Measurements from ENCODE around the gene PTPRN2.

PTPRN2 gene

DNA sequence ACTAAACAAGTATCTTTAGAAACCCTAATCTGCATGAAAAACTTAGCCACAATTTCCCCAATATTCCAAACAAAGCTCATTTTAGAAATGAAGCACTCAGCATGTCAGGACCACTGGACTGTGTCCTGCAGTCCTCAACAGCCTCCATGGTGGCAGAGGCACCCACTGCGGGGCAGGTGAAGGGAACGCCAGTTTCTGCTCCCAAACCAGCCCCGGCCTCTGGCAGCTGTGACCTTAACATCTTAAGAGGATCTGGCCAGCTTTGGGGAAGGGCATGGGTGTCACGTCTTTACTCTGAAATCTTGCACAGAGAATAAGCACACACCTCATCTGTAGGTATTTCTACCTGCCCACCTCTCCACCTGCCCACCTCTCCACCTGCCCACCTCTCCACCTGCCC is 988.1 kb downstream of the PTPRN2 start:
- no peak overlapping the region for H2BK15ac ChIP-seq (replicated peaks; ENCODE audit: low read depth)
- no CpG with 5 or more reads among the region's 4 CpGs for WGBS (ENCODE audit: extremely low coverage, insufficient coverage, low lambda C conversion rate)
- no peak overlapping the region for H2BK5ac ChIP-seq (ENCODE audit: low read length)
- no peak overlapping the region for H2AK5ac ChIP-seq (ENCODE audit: low read length)
- no peaks in the 10 kb centered on the region for H3K4me1 ChIP-seq (ENCODE audit: control insufficient read depth, low read depth, low read length)
- no peaks in the 10 kb centered on the region for H3K36me3 ChIP-seq (ENCODE audit: control insufficient read depth, insufficient read depth, low read length)
- no peak overlapping the region for H3K18ac ChIP-seq (ENCODE audit: low read length)
- H3K56ac ChIP-seq (ENCODE audit: low read length): no peak overlapping the region
- no peaks in the 10 kb centered on the region for H3K79me2 ChIP-seq (ENCODE audit: control insufficient read depth, insufficient read depth, low read length)
- no peak overlapping the region for H3K4me2 ChIP-seq (ENCODE audit: low read length)
- no peak overlapping the region for H3K4me3 ChIP-seq (ENCODE audit: low read length)
- H4K5ac ChIP-seq (ENCODE audit: low read length): no peak overlapping the region
- peaks cover 2% of the 10 kb centered on the region for H3K27me3 ChIP-seq (ENCODE audit: insufficient read depth, low read length, poor library complexity)
- no peak for DNase-seq
- no peak overlapping the region for H3K23ac ChIP-seq (ENCODE audit: low read length)
- no peak overlapping the region for H3K27ac ChIP-seq (ENCODE audit: low read depth, low read length)
- H2BK120ac ChIP-seq (ENCODE audit: low read depth, low read length): no peak overlapping the region
- H4K8ac ChIP-seq (ENCODE audit: low read depth, low read length): no peak overlapping the region
- H3K79me1 ChIP-seq (ENCODE audit: low read length): no peaks in the 10 kb centered on the region
- no peak overlapping the region for H3K4ac ChIP-seq (ENCODE audit: low read depth, low read length)
- no peak overlapping the region for H3K9ac ChIP-seq (ENCODE audit: low read length)

DNA sequence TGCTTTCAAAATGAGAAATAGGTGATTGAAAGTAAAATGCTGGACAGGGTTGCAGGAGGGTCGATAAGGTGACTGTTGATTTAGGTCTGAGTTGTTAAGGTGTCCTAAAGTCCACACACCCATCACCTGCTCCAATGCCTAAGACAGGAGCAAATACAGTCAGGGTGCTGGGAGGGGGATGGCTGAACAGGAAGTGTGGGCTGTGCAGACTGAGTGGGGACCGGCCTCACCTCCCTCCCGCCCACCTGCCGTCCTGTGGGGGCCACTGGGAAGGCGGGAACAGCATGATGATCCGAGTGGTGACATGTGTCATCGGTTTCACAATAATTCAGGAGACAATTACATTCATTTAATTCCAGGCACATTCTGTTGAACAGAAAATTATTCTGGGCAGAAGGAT is 990.1 kb downstream of the PTPRN2 start:
- Histone ChIP-seq H3K4me2 (ENCODE audit: low read length) (no peak overlapping the region), H3K4me1 (ENCODE audit: control insufficient read depth, low read depth, low read length) (no peaks in the 10 kb centered on the region), H3K27me3 (ENCODE audit: insufficient read depth, low read length, poor library complexity) (peaks cover 2% of the 10 kb centered on the region), H3K56ac (ENCODE audit: low read length) (no peak overlapping the region), H3K4me3 (ENCODE audit: low read length) (no peak overlapping the region), H2BK5ac (ENCODE audit: low read length) (no peak overlapping the region), H4K8ac (ENCODE audit: low read depth, low read length) (no peak overlapping the region), H2BK120ac (ENCODE audit: low read depth, low read length) (no peak overlapping the region), H3K27ac (ENCODE audit: low read depth, low read length) (no peak overlapping the region), H2AK5ac (ENCODE audit: low read length) (no peak overlapping the region), H3K36me3 (ENCODE audit: control insufficient read depth, insufficient read depth, low read length) (no peaks in the 10 kb centered on the region), H3K18ac (ENCODE audit: low read length) (no peak overlapping the region), H3K79me1 (ENCODE audit: low read length) (no peaks in the 10 kb centered on the region), H4K5ac (ENCODE audit: low read length) (no peak overlapping the region), H3K23ac (ENCODE audit: low read length) (no peak overlapping the region), H3K9ac (ENCODE audit: low read length) (no peak overlapping the region), H3K79me2 (ENCODE audit: control insufficient read depth, insufficient read depth, low read length) (no peaks in the 10 kb centered on the region), H3K4ac (ENCODE audit: low read depth, low read length) (no peak overlapping the region), H2BK15ac (replicated peaks; ENCODE audit: low read depth) (no peak overlapping the region)
- DNase-seq: no peak
- WGBS (ENCODE audit: extremely low coverage, insufficient coverage, low lambda C conversion rate): no CpG with 5 or more reads among the region's 7 CpGs

DNA sequence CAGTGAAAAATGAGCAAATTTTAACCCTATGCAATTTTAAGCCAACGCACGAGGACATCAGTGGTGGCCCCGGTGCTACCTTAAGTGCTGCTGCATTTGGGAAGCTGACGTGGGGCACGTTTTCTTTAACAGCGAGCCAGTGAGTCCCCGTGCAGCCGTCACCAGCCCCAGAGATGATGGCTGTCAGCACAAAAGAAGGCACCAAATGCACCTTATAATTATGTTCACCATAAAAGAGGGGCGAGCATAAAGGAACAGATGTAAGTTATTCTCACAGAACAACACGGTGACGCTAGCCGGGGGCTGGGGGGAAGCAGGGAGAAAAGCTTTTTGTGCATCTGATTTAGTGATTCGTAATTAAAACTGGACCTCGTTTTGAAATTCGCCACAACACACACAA is 990.7 kb downstream of the PTPRN2 start:
- Histone ChIP-seq H4K8ac (ENCODE audit: low read depth, low read length) (no peak overlapping the region), H3K4ac (ENCODE audit: low read depth, low read length) (no peak overlapping the region), H2BK120ac (ENCODE audit: low read depth, low read length) (no peak overlapping the region), H3K4me2 (ENCODE audit: low read length) (no peak overlapping the region), H3K27ac (ENCODE audit: low read depth, low read length) (no peak overlapping the region), H3K4me3 (ENCODE audit: low read length) (no peak overlapping the region), H2AK5ac (ENCODE audit: low read length) (no peak overlapping the region), H3K18ac (ENCODE audit: low read length) (no peak overlapping the region), H2BK5ac (ENCODE audit: low read length) (no peak overlapping the region), H3K9ac (ENCODE audit: low read length) (no peak overlapping the region), H3K27me3 (ENCODE audit: insufficient read depth, low read length, poor library complexity) (peaks cover 2% of the 10 kb centered on the region), H3K79me2 (ENCODE audit: control insufficient read depth, insufficient read depth, low read length) (no peaks in the 10 kb centered on the region), H4K5ac (ENCODE audit: low read length) (no peak overlapping the region), H3K23ac (ENCODE audit: low read length) (no peak overlapping the region), H3K4me1 (ENCODE audit: control insufficient read depth, low read depth, low read length) (no peaks in the 10 kb centered on the region), H3K56ac (ENCODE audit: low read length) (no peak overlapping the region), H2BK15ac (replicated peaks; ENCODE audit: low read depth) (no peak overlapping the region), H3K36me3 (ENCODE audit: control insufficient read depth, insufficient read depth, low read length) (no peaks in the 10 kb centered on the region), H3K79me1 (ENCODE audit: low read length) (no peaks in the 10 kb centered on the region)
- no CpG with 5 or more reads among the region's 15 CpGs for WGBS (ENCODE audit: extremely low coverage, insufficient coverage, low lambda C conversion rate)
- DNase-seq: no peak

DNA sequence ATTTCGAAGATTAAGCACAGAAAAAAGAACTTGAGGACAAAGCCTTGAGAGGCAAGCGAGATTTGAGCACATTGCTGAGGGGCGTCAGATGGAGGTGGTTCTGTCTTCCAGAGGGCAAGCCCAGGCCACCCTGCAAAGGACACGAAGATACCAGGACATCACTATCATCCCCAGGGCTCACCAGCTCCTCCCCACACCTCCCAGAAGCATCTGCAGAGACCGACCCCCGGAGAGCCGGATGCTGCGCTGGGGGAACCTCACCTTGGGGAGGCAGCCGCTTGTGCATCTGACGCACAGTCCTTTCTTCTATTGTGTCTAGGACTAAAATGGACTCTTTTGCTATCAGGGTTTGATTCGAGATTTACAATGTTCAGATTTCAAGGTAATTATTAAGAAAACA is 991.2 kb downstream of the PTPRN2 start:
- no peak overlapping the region for H2BK15ac ChIP-seq (replicated peaks; ENCODE audit: low read depth)
- H3K56ac ChIP-seq (ENCODE audit: low read length): no peak overlapping the region
- no peak overlapping the region for H4K5ac ChIP-seq (ENCODE audit: low read length)
- no peak overlapping the region for H4K8ac ChIP-seq (ENCODE audit: low read depth, low read length)
- H3K79me1 ChIP-seq (ENCODE audit: low read length): no peaks in the 10 kb centered on the region
- H3K36me3 ChIP-seq (ENCODE audit: control insufficient read depth, insufficient read depth, low read length): no peaks in the 10 kb centered on the region
- no peaks in the 10 kb centered on the region for H3K79me2 ChIP-seq (ENCODE audit: control insufficient read depth, insufficient read depth, low read length)
- no peak overlapping the region for H2BK5ac ChIP-seq (ENCODE audit: low read length)
- H3K4ac ChIP-seq (ENCODE audit: low read depth, low read length): no peak overlapping the region
- H3K4me1 ChIP-seq (ENCODE audit: control insufficient read depth, low read depth, low read length): no peaks in the 10 kb centered on the region
- H3K27me3 ChIP-seq (ENCODE audit: insufficient read depth, low read length, poor library complexity): peaks cover 2% of the 10 kb centered on the region
- H3K4me3 ChIP-seq (ENCODE audit: low read length): no peak overlapping the region
- no peak overlapping the region for H2AK5ac ChIP-seq (ENCODE audit: low read length)
- no CpG with 5 or more reads among the region's 11 CpGs for WGBS (ENCODE audit: extremely low coverage, insufficient coverage, low lambda C conversion rate)
- no peak overlapping the region for H3K18ac ChIP-seq (ENCODE audit: low read length)
- H3K27ac ChIP-seq (ENCODE audit: low read depth, low read length): no peak overlapping the region
- H2BK120ac ChIP-seq (ENCODE audit: low read depth, low read length): no peak overlapping the region
- H3K4me2 ChIP-seq (ENCODE audit: low read length): no peak overlapping the region
- H3K23ac ChIP-seq (ENCODE audit: low read length): no peak overlapping the region
- no peak overlapping the region for H3K9ac ChIP-seq (ENCODE audit: low read length)
- no peak for DNase-seq

DNA sequence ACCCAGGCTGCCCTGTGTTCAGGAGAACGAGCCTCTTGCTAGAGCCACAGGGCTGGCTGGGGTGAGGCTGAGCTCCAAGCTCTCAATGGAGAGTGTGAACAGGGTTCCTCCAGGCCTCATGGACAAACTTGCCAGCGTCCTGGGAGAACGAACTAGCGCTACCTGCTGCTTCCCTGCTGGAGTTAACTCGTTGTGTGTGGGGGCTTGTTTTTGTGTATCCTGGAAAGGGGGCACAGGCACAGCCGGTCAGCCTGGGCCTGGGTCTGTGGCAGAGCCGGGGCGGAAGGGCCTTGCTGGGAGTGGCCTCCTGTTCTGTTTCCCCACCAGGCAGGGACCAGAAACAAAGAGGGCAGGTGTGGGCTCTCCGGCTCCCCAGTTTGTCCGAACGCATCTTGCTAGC is 991.6 kb downstream of the PTPRN2 start:
- Histone ChIP-seq H3K79me1 (ENCODE audit: low read length) (no peaks in the 10 kb centered on the region), H2BK15ac (replicated peaks; ENCODE audit: low read depth) (no peak overlapping the region), H3K27ac (ENCODE audit: low read depth, low read length) (no peak overlapping the region), H3K4ac (ENCODE audit: low read depth, low read length) (no peak overlapping the region), H3K36me3 (ENCODE audit: control insufficient read depth, insufficient read depth, low read length) (no peaks in the 10 kb centered on the region), H4K8ac (ENCODE audit: low read depth, low read length) (no peak overlapping the region), H2AK5ac (ENCODE audit: low read length) (no peak overlapping the region), H3K4me2 (ENCODE audit: low read length) (no peak overlapping the region), H3K4me1 (ENCODE audit: control insufficient read depth, low read depth, low read length) (no peaks in the 10 kb centered on the region), H3K9ac (ENCODE audit: low read length) (no peak overlapping the region), H3K79me2 (ENCODE audit: control insufficient read depth, insufficient read depth, low read length) (no peaks in the 10 kb centered on the region), H3K18ac (ENCODE audit: low read length) (no peak overlapping the region), H2BK120ac (ENCODE audit: low read depth, low read length) (no peak overlapping the region), H3K23ac (ENCODE audit: low read length) (no peak overlapping the region), H3K56ac (ENCODE audit: low read length) (no peak overlapping the region), H2BK5ac (ENCODE audit: low read length) (no peak overlapping the region), H3K27me3 (ENCODE audit: insufficient read depth, low read length, poor library complexity) (peaks cover 2% of the 10 kb centered on the region), H3K4me3 (ENCODE audit: low read length) (no peak overlapping the region), H4K5ac (ENCODE audit: low read length) (no peak overlapping the region)
- DNase-seq: no peak
- WGBS (ENCODE audit: extremely low coverage, insufficient coverage, low lambda C conversion rate): no CpG with 5 or more reads among the region's 11 CpGs

DNA sequence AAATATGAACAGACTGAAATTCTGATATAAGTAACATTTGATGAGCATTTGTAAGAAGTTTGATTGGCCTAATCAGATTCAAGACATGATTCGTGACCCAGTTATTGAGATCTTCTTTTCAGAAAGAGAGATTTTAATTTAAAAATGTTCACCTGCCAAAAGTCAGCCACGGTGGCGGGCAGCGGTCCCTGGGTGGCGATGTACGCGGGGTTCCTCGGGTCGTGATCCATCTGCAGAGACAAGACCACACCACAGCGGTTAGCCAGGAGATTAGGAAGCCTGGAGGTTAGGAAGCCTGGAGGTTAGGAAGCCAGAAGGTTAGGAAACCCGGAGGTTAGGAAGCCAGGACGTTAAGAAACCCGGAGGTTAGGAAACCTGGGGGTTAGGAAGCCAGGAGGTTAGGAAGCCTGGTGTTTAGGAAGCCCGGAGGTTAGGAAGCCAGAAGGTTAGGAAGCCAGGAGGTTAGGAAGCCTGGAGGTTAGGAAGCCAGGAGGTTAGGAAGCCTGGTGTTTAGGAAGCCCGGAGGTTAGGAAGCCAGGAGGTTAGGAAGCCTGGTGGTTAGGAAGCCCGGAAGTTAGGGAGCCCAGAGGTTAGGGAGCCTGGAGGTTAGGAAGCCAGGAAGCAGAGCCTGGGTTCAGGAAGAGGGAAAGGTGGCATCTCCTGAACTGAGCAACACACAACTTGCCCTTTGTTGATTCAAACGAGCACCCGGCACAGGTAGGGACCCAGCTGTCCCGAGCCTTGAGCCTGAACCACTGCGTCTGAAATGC is 992.4 kb downstream of the PTPRN2 start:
- Histone ChIP-seq H4K5ac (ENCODE audit: low read length) (no peak overlapping the region), H3K27me3 (ENCODE audit: insufficient read depth, low read length, poor library complexity) (peaks cover 2% of the 10 kb centered on the region), H3K4me2 (ENCODE audit: low read length) (no peak overlapping the region), H4K8ac (ENCODE audit: low read depth, low read length) (no peak overlapping the region), H3K4me1 (ENCODE audit: control insufficient read depth, low read depth, low read length) (no peaks in the 10 kb centered on the region), H3K79me1 (ENCODE audit: low read length) (no peaks in the 10 kb centered on the region), H3K36me3 (ENCODE audit: control insufficient read depth, insufficient read depth, low read length) (no peaks in the 10 kb centered on the region), H3K23ac (ENCODE audit: low read length) (no peak overlapping the region), H2BK5ac (ENCODE audit: low read length) (no peak overlapping the region), H3K79me2 (ENCODE audit: control insufficient read depth, insufficient read depth, low read length) (no peaks in the 10 kb centered on the region), H3K4me3 (ENCODE audit: low read length) (no peak overlapping the region), H2AK5ac (ENCODE audit: low read length) (no peak overlapping the region), H3K27ac (ENCODE audit: low read depth, low read length) (no peak overlapping the region), H3K18ac (ENCODE audit: low read length) (no peak overlapping the region), H3K56ac (ENCODE audit: low read length) (no peak overlapping the region), H2BK120ac (ENCODE audit: low read depth, low read length) (no peak overlapping the region), H3K9ac (ENCODE audit: low read length) (no peak overlapping the region), H3K4ac (ENCODE audit: low read depth, low read length) (no peak overlapping the region), H2BK15ac (replicated peaks; ENCODE audit: low read depth) (no peak overlapping the region)
- WGBS (ENCODE audit: extremely low coverage, insufficient coverage, low lambda C conversion rate): no CpG with 5 or more reads among the region's 20 CpGs
- DNase-seq: no peak
